Activated T-helper 9 cell treated with anti-CD3 and anti-CD28 coated beads, Interleukin-2, amount 50 U/mL, for 16 hours (primary cell): ENCODE results near the gene SLC52A1.
"Not testable (repeated sequence)": the region's sequence is repeated elsewhere in the genome, so short reads cannot be mapped to it uniquely, and the experiment has no call there.

Experiments used
- DNase-seq: peaks from one replicate; pipeline ENCODE4 v3.0.0-alpha.2; 2020; ENCODE audit warnings: low read depth

Gene SLC52A1

GRCh38 chr17:5035315-5035714 lies at the start of gene SLC52A1:
SLC52A1 (minus strand) TSS chr17:5035426; CDS start chr17:5034606, 820 bp downstream.
- DNase-seq: no peak

- no peak for DNase-seq
These were observed 45.4 kb upstream of the SLC52A1 start for GRCh38 chr17:5080591-5080990.

- DNase-seq: peak; percentile 64
These were observed 43.1 kb upstream of the SLC52A1 start, which contains the start of gene ZFP3 for GRCh38 chr17:5078106-5079028. ZFP3 (plus strand) TSS chr17:5078467; CDS start chr17:5091505, 13,038 bp downstream.

- no peak for DNase-seq
These were observed 42.5 kb upstream of the SLC52A1 start for GRCh38 chr17:5077781-5078105.

GRCh38 chr17:5077275-5077674 lies 42.0 kb upstream of the SLC52A1 start:
- not testable (repeated sequence) for DNase-seq

GRCh38 chr17:5075472-5075871 lies 40.2 kb upstream of the SLC52A1 start:
- not testable (repeated sequence) for DNase-seq

- DNase-seq: no peak
These were observed 34.5 kb upstream of the SLC52A1 start for GRCh38 chr17:5069724-5070123.

GRCh38 chr17:5068236-5068635 lies 33.0 kb upstream of the SLC52A1 start:
- DNase-seq: no peak

- no peak for DNase-seq
These were observed 30.1 kb upstream of the SLC52A1 start for GRCh38 chr17:5065227-5065744.

- DNase-seq: no peak
These were observed 20.3 kb upstream of the SLC52A1 start for GRCh38 chr17:5055543-5055942.

- DNase-seq: no peak
These were observed 15.1 kb upstream of the SLC52A1 start for GRCh38 chr17:5050278-5050677.

- DNase-seq: peak; percentile 38
These were observed 14.2 kb upstream of the SLC52A1 start for GRCh38 chr17:5049314-5049841.

GRCh38 chr17:5047446-5047845 lies 12.2 kb upstream of the SLC52A1 start:
- DNase-seq: no peak

- DNase-seq: no peak
These were observed 10.3 kb upstream of the SLC52A1 start for GRCh38 chr17:5045496-5045895.

GRCh38 chr17:5044630-5045029 lies 9.4 kb upstream of the SLC52A1 start:
- DNase-seq: no peak

- no peak for DNase-seq
These were observed 8.3 kb upstream of the SLC52A1 start for GRCh38 chr17:5043524-5043923.

GRCh38 chr17:5042157-5043022 lies 7.2 kb upstream of the SLC52A1 start:
- DNase-seq: peak; percentile 23

GRCh38 chr17:5034651-5035050 lies 575 bp downstream of the SLC52A1 start:
- no peak for DNase-seq

GRCh38 chr17:5034063-5034462 lies 1.2 kb downstream of the SLC52A1 start:
- no peak for DNase-seq

- no peak for DNase-seq
These were observed 1.7 kb downstream of the SLC52A1 start for GRCh38 chr17:5033352-5034015.

- no peak for DNase-seq
These were observed 2.4 kb downstream of the SLC52A1 start for GRCh38 chr17:5032865-5033264.
